Endometrial microvascular endothelial cells (primary cell): ENCODE measurements around the gene RER1. TPM values are rescaled to one million over a fixed set of nuclear protein-coding genes. Genes with fewer than 3 reads are reported as not detected.

Source experiments
- in situ Hi-C: cut with HindIII; loops from 2 replicates; pipeline ENCODE4 v1.10.0; 2017; ENCODE audit warnings: low sequenced_read_pairs, low pct_unique_long_range_greater_than_20kb; ENCODE audit errors: inconsistent ontology term
- total RNA-seq: library from RNA; depleted of rRNA; stranded (reverse); fragments of >200 nt; gene quantifications from one replicate; pipeline ENCODE4 v1.2.3, GENCODE V29; 2015; ENCODE audit errors: inconsistent ontology term

Gene RER1
- total RNA-seq, 1 donor from 2014 or later, result 132 TPM

DNA sequence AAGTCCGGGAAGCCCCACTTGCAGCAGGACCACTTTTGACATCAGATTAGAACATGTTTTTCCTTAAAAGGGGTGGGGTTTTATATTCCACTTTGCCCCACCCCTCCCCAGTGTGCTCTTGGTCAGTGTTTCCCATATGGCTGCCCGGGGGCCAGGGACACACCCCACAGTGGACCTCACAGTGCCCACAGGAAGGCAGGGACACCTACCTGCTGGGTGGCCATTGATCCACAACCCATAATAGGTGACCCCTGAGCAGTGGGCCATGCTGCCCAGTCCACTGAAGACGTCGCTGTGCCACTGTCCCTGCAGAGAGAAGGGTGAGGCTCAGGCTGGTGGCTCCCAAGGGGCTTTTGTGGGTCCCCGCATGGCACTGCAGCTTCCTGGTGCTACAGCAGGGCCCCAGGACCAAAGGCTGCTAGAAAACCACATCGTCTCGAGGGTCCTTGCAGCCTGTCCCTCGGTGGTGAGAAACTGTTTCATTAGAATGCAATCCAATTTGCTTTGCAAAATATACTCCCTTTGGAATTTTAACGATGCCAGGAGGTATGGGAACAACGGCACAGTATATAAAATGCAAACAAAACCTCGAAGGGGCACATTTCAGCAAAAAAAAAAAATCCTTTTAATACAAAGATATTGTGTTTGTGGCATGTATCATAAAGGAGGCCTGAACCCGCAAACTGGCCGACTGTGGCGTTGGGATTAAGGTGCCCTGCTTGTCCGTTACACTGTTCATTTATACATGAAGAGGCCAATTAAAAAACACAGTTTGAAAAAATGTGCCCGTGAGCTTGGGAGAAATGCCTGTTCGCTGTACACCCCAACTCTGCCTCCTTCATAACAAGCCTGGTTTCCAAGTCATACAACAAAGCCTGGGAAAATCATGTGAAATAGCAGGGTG lies 17.1 kb upstream of the RER1 start:
- in situ Hi-C loops, result no loop called here

DNA sequence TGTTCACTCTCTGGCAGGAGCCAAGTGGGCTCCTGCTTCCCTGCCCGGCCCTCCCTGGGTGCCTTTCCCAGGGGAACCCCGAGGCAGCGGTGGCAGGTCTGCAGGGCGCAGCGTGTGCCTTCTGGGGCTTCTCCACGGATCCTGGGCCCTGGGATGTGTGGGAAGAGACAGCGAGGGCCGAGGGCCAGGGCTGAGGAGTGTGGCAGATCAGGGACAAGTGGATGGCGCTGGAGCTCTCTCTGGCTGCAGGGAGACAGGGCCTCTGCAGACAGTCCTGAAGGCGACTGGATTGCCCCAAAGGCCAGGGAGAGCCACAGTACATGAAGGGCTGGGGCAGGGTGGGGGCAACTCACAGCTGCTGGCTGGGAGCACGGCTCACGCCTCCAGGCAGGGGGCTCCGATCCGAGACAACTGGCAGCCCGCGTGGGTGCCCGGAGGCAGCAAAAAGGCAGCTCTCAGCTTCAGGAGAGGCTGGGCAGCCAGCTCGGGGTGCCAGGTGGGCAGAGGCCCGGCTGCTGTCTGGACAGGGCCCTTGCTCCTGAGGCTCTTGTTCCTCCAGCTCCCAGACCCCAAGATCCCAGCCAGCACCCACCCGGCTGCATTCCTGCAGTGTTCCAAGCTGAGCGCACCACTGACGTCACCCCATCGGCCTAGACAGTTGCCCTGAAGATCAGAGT lies 16.3 kb upstream of the RER1 start:
- in situ Hi-C loops, result no loop called here

DNA sequence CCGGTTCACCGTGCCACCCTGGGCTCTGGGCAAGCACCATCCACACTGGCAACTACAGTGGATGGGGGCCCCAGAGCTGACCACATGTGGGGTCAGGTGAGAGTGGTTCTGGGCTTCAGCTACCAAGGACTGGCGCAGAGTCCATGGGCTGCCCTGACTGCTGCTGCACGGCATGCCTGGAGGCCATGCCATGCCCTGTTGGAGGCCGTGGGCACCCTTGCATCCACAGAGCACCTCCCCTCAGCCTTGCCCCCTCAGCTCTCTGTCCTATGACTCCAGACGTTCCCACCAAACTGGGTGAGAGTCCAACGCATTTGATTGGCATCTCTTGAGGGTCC lies 15.7 kb upstream of the RER1 start:
- in situ Hi-C loops, result no loop called here

DNA sequence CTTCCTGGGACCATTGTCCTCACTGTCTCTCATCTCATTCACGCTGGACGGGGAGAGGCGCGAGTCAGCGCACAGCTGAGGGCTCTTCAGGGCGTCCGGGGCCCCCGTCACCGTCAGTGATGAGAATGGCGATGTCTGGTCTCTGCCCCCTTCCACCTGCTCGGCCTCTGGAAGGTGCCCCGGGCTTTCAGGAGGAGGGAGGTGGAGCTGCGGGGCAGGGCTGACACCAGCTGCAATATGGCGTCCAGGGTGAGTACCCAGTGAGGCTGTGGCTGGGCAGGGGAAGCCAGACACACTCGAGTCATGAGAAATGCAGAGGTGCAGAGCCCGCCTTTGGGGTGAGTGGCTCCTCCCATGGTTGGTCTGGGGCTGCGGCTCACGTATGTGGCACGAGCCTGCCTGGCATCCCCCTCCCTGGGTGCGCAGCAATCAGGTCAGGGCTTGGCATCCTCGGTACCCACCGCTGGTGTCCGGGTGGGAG lies 15.3 kb upstream of the RER1 start:
- in situ Hi-C loops, result no loop called here

DNA sequence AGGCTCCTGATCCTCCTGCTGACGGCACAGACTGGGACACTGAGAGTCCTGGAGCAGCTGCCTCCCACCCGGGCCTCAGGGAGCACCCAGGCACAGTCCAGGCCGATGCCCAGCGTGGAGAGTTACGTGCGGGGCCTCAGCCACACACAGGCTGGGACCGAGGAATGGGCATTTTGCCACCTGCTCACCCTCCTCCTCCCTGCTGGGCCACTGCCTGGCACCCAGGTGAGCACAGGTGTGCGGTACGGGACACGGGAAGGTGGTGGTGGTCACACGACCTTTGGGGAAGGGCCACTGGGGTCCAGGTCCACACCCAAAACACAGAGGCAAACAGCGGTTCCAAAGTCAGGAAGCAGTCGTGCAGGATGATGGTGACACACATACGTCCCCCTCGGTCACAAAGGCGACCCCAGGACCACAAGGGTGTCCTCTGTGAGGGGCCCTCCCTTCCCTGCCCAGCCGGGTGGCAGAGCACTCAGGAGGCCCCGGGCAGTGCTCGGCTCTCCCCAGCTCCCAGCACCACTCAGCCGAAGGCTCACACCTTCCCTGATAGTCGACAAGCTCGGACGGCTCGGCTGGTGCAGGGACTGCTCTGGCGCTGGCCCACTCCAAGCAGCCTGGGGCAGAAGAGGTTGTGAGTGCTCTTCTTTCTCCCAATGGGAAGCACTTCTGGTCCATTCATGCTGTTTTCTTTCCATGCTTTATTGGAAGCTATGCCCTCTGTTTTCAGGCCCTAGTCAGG lies 14.5 kb upstream of the RER1 start:
- in situ Hi-C loops, result no loop called here

DNA sequence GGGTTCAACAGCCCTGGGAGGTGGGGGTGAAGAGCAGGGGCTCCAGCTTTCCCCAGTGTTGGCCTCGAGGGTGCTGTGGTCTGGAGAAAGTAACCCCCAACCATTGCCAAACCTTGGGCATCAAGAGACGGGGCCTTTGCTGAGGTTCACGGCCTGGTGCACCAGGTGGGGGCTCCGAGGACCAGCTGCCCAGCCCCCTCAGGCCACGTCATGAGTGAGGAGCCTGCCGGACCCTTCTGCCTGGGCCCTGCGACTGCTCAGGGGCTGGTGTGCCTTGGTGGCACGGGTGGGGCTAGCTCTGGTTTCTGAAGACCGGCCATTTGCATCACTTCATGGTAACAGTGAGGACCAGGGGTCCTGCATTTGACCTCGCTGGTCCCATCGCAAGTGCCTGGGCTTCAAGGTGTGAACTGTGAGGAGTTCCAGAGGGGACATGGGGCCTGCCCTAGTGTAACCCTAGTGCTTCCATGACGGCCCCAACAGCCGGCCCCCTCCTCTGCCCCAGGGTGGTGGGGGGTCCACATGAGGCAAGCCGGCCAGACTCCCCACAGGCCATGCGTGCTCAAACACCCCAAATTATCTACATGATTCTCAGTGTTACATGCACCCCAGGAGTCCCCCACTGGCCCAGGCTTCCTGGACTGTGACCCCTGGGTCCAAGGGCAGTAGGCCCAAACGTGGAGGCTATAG lies 13.7 kb upstream of the RER1 start:
- in situ Hi-C loops, result no loop called here

DNA sequence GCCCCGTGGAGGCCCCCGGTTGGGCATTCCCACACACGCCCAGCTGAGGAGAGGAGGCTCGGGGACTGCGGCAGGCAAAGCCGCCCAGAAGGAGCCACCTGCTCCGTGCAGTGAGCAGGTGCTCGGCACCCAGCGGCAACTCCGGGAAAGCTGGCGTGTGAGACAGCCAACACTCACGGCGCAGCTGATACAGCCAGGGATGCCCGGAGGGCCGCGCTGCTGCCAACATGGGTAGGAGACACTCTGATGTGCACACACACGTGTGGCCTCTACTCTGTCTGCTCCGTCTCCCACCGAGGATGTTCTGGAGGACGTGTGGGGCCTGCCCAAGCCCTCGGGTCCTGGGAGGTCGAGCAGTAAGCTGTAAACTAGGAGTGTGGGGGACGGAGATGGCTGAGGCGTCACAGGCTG lies 13.2 kb upstream of the RER1 start:
- in situ Hi-C loops, result no loop called here

DNA sequence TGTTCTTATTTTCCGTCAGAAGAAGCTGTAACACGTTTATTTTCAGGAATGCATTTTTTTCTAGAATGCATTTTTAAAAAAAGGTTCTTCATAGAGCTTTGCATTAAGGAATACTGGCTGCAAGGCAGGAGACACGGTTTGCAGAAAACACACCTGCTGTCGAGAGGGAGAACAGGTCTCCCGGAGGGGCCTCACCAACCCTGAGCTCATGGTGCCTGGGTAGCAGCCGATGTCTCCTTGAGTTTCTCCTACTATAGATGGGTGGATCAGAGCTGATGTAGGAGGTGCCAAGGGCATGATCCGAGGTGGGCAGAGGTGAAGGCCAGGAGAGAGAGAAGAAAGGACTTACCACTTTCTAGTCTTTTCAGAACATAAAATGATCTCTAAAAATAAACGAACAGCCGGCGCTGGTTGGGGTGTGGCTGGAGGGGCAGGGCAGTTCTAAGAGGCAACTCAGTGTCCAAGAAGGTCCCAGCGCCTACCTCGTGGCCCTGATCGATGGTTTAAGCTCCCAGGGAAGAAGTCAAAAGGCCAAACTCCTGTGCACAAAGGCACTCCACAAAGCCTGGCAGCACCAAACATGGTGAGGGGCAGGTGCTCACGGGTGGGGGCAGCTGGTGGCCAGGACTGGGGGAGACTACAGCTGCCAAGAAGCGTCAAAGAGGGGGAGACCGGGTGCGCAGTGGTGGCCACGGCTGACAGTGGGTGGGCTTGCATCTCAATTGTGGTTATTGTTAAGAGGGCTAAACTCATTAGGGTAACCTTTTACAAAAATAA lies 12.5 kb upstream of the RER1 start:
- in situ Hi-C loops, result no loop called here

DNA sequence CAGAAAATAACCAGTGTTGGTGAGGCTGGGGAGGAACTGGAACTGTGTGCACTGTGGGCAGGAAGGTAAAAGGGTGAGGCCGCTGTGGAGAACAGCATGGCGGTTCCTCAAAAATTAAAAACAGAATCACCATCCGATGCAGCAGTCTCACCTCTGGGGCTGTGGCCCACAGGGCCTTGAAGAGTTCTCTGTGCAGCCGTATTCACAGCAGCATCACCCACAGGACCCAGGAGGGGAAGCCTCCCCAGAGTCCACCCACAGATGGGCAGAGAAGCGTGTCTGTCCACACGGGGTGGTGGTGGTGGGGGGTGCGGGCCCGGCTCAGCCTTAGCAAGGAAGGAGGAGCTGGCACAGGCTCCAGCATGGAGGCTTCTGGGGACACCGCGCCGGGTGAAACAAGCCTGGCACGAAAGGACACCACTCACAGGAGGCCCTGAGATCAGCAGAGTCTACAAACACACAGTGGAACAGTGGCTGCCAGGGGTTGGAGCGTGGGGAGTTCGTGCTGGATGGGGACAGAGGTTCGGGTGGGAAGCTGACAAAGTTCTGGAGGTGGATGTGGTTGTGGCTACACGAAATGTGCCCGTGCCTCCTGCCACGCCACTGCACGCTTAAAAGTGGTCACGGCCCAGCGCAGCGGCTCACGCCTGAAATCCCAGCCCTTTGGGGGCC lies 11.8 kb upstream of the RER1 start:
- in situ Hi-C loops, result no loop called here

DNA sequence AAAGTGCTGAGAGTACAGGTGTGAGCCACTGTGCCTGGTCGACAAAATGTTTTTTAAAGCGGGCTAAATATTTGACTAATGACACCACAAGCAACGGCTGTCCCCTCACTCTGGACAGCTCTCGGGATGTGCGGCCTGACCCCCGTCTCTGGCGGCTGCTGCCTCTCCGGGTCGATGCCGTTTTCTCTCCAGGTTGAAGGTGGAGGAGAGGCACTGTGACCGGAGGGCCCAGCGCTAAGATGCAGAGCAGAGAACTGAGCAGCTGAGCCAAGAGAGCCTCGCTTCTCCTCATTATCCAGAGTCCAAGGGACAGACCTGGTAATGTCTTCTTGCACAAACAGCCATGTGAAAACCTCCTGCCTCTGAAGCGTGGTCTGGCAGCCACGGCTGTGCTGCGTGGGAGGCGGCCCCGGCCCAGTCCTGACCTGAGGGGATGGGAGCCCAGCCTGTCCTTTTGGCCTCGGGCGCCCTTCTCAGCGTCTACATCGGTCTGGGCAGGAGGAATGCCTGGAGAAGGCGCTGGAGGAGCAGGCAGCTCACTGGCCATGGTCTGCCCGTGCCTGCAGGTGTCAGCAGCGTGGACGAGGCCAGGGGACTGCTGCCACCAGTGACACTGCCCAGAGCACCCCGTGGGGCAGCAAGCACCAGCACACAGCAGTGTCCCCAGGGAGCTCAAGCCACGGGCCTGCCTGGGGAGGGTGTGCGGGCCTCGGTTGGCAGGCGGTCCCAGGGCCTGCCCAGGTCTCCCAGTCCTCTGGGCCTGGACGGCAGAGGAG lies 10.6 kb upstream of the RER1 start:
- in situ Hi-C loops, result no loop called here

DNA sequence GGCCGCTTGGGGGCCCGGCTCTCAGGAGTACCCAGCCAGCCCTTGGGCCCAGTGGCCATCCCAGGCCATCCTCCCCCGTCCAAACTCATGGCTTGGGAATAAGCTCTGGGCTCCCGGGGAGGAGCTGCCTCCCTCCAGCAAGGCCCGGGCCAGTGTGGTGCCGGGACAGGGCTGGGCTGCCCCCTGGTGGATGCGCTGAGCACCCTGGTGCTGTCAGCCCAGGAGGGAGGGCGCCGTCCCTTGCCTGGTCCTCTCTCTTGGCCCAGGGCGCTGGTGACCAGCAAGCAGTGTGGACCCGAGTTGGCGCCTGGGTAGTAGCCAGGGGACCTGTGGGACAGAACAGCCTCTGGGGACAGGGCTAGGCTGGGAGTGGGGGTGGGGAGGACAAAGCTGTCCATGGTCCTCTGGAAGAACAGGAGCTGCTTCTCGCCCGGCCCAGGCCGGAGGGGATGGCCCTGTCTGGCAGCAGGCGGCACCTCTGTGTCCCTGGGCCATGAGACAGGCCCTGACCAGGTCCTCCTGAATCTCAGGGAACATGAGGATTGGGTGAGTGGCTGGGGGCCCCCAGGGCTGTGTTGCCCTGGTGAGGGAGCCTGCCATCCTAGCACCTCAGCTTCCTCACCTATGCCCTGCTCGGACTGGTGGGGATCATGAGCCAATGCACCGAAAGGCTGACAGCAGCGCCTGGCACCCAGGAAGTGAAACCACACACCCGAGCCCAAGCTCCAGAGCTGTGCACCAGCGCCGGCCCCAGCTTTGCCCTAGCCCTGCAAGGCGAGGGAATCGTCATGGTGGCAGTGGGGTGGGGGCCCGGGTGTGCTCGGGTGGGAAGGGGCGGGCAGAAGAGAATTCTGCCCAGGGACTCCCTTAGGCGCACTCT lies 9.7 kb upstream of the RER1 start:
- in situ Hi-C loops, result no loop called here

DNA sequence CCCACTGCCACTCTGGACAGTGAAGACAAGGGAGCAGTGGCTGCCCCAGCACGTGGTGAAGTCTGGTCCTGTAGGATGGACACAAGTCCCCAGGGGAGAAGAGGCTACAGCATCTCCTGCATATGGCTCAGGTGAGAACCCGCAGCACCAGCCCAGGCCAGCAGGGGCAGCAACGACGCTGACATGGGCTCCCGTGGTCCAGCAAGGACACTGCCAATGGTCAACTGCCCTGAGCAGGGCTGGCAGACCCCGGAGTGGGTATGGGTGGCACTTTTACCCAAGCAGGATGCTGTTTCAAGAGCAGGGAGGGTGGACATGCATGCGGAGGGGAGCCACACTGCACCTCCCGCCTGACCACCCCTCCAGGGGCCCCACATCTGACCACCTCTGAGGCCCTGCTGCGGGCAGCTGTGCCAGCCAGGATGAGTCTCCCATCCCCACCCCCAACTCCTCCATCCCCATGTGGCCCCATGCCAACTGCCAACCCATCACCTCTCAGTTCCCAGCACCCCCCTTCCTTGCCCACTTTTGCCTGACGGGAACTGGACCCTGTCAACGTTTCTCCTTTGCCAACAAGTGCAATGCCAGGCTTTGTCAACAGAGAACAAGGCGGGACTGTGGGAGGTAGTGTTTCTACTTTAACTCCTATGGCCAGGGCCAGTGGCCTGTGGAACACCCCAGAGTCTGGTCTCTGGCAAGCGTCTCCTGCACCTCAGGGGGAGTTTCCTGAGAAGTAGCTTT lies 8.8 kb upstream of the RER1 start:
- in situ Hi-C loops, result no loop called here

DNA sequence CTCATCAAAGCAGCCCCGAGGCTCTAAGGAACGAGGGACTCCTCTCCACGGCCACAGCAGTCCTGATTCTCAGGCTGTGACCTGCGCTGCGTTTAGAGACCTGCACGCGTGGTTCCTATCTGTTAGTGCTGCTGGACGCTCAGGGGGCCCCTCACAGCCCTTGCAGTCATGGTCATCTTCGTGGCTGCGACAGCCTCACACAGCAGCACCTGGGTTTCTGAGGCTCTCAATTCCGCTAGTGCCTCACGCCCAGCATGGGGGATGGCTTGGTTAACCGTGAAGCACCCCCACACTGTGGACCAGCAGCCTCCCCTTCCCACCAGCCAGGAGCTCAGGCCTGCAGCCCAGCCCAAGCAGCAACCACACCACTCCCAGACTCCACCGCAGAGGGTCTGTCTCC lies 8.1 kb upstream of the RER1 start:
- in situ Hi-C loops, result no loop called here

DNA sequence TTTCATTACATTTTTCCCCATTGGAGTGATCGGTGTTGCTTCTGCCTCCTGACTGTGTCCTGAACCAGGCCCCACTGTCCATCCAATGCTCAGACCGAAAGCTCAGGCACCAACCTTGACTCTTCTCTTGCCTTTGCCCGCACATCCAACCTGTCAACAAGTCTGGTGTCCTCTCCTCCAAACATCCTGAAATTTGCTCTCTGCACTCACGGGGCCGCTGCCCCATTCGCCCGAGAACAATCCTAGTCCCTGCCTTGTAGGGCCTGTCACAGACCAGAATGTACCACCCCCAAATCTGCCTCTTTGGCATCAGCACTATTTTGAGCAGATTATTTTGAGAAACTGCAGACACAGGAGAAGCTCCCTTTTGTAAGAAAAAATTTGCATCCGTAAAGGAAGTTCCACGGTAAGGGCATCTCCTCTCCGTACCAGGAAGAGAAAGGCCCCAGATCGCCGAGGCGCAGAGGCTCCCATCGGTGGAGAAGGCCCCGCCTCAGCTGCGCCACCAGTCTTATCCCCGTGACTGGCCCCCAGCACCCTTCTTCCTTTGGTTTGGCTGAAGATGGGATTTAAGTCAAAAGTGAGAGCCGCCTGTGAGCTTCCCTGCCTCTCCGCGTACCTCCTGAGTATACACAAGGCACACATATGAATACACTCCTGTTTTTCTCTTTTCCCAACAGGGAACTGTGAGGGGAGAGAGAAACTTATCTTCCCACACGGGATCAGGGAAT lies 7.3 kb upstream of the RER1 start:
- in situ Hi-C loops, result no loop called here

DNA sequence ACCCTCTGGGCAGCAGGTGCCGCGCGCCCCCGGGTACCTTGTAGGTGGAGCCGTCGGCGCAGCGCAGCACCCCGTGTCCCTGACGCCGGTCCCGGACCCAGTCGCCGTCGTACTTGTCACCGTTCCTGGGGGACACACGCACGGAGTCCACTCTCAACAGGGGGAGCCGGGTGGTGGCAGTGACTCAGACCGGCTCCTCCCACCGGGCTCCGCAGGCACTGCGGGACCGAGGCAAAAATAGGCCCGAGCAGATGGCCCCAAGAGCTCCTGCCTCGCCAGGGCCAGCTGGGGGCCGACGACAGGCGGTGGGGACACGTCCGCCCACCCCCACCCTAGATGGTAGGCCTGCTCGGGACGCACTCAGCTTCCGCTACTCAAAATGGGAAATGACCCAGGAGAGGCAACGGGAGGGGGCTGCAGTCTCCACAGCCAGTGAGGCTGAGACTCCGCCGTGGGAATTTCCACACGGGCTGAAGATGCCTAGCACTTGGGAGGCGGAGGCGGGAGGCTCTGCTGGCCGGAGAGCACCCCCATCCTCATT lies 6.6 kb upstream of the RER1 start:
- in situ Hi-C loops, result no loop called here
